Esophagus squamous epithelium (tissue), 4 donors: ENCODE data around the gene PRPF31.

Experiments used
- CTCF ChIP-seq, 6 experiments: fragments of 450-650 bp in 4 of 6; fragments of 200-600 bp in 2 of 6; sonication (generic) in 2 of 6; IDR thresholded peaks; one replicate each; pipeline ENCODE4 v1.5.1; 2016 to 2019; ENCODE audit warnings: antibody characterized with exemption in 6 of 6, mild to moderate bottlenecking in 4 of 6, moderate library complexity in 4 of 6
- POLR2A ChIP-seq, 4 donors: fragments of 450-650 bp; IDR thresholded peaks; one replicate each; pipeline ENCODE4 v1.6.1; 2017; ENCODE audit warnings: antibody characterized with exemption in 4 of 4, mild to moderate bottlenecking in 4 of 4, moderate library complexity in 3 of 4

- TF ChIP-seq POLR2A (IDR thresholded peaks at IDR 0.05) (no peak), CTCF (IDR thresholded peaks at IDR 0.05) (no peak)
These were observed 37.4 kb downstream of the PRPF31 start for GRCh38 chr19:54152878-54153524.
